Psoas muscle (tissue), 8 donors: ENCODE results near the gene SIDT1. TPM values are rescaled to one million over a fixed set of nuclear protein-coding genes. Genes with fewer than 3 reads are reported as not detected.

Source experiments
- ATAC-seq, 4 donors: fragments of 200-7000 bp; cut with Tn5 transposase; one replicate each; pipeline ENCODE4 v1.9.1; 2020; ENCODE audit warnings: moderate library complexity in 3 of 4, mild to moderate bottlenecking in 2 of 4
- DNase-seq, 2 donors: peaks; one replicate each; pipeline ENCODE4 v3.0.0-alpha.2; 2020
- H3K27ac ChIP-seq: fragments of 200-600 bp; one replicate; pipeline ENCODE4 v1.8.0; 2022
- H3K27me3 ChIP-seq, 3 donors: fragments of 200-600 bp in 1 of 3; one replicate each; pipeline versions ENCODE4 v1.6.1 to v1.8.0; 2013 to 2022; ENCODE audit warnings: low read length in 2 of 3, mild to moderate bottlenecking in 2 of 3, moderate library complexity in 1 of 3; ENCODE audit not compliant: insufficient read depth in 3 of 3
- H3K36me3 ChIP-seq, 2 donors: fragments of 200-600 bp in 1 of 2; one replicate each; pipeline versions ENCODE4 v1.6.1 to v1.8.0; 2013 to 2022; ENCODE audit warnings: low read depth in 1 of 2, mild to moderate bottlenecking in 1 of 2, moderate library complexity in 1 of 2; ENCODE audit not compliant: insufficient read depth in 1 of 2
- H3K4me1 ChIP-seq: fragments of 200-600 bp; one replicate; pipeline ENCODE4 v1.8.0; 2022
- H3K4me3 ChIP-seq: fragments of 200-600 bp; one replicate; pipeline ENCODE4 v1.8.0; 2022; ENCODE audit warnings: mild to moderate bottlenecking
- H3K9me3 ChIP-seq: fragments of 200-600 bp; one replicate; pipeline ENCODE4 v1.8.0; 2022
- WGBS, 3 donors: extraction: QIAGEN DNeasy Blood & Tissue Kit; methylation state at CpG; one replicate each; pipeline versions ENCODE4 v1.1.6 to v1.1.7; 2013; 5-methylcytosine and 5-hydroxymethylcytosine counted together
- intact Hi-C, 2 donors: fragments of 100-400 bp; cut with DNase I; formaldehyde crosslinking; loops; one replicate each; pipeline versions ENCODE4 v1.11.0 to v1.14.2; 2022
- polyA plus RNA-seq, 3 donors: library from polyadenylated mRNA; stranded (reverse); fragments of 200-250 nt; gene quantifications; one replicate each; pipeline ENCODE4 v1.2.3, GENCODE V29; 2013
- total RNA-seq, 4 donors: library from RNA; stranded (reverse); fragmentation: NEBNext Ultra II Directional in 2 of 4; extraction: Animal tissue kit (Norgen Biotek cat#: 25700) in 2 of 4; gene quantifications; one replicate each; pipeline versions ENCODE4 v1.2.1 to v1.2.4, GENCODE V29; 2021 to 2023
- TF ChIP-seq, protein P1 (sequence below): fragments of 200-600 bp; IDR thresholded peaks from one replicate; pipeline ENCODE4 v1.8.0; 2022; ENCODE audit warnings: antibody characterized with exemption
- donor health status: healthy with polysubstance abuse.
- donor health status: DM: no; HTN: no; CAD: no; lungs with moderate emphysema.
- donor health status: Bipolar disorder and iron deficiency.
- donor health status: healthy.
- donor health status: DM: yes; HTN: yes; CAD: no.
- donor health status: DM: no; HTN: no; CAD: no.
- donor health status: DM: no; HTN: no; CAD: no.
- donor health status: DM: yes; HTN: yes; CAD: no.

Gene SIDT1
- total and polyA plus RNA-seq, 7 donors: 0.08 to 0.48 (median 0.34) TPM; not detected in 1

DNA sequence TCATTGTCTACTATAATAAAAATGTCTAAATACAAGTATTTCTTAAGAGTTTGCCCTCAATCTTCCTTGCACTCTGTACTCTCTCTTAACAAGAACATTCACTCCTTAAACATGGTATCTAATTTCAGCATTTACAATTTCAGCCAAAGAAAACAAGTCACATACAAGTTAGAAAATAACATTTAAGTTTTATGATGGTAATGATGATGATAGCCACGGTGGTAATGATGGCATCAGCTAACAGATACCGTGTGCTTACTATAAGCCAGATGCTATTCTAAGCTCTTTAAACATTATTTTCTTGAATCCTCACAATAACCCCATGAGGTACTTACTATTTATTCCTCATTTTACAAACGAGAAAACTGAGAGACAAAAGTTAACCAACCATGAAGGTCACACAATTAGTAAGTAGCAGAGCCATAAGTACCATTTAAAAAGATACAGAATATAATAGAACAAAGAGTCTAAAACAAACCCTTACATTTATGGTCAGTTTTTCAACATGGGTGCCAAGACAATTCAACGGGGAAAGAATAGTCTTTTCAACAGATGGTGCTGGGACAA, 24.8 kb upstream of the SIDT1 start:
- 28 to 53% (median 37%) methylated on average over 4 of the region's 4 CpGs for WGBS, 3 donors
- ATAC-seq: no peak

DNA sequence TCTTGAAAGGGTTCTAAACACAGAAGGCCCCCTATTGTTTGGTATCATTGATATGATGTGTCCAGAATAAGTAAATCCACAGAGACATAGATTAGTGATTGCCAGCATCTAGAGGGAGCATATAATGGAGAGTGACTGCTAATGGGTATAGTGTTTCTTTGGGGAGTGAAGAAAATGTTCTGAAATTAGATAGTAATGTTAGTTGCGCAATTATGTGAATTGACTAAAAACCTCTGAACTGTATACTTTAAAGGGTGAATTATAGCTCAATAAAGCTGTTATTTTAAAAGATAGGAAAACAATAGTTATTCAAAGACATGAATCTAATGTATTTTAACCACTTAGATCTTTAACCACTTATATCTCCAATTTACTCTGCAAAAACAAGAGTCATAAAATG, 23.4 kb upstream of the SIDT1 start:
- no peak overlapping the region for H3K4me3 ChIP-seq
- H3K9me3 ChIP-seq: no peaks in the 10 kb centered on the region
- DNase-seq (no peak), ATAC-seq (no peak)
- intact Hi-C loops: no loop called here
- 44 to 96% (median 92%) methylated on average over 1 of the region's 1 CpG for WGBS, 3 donors
- no peaks in the 10 kb centered on the region for H3K27me3 ChIP-seq
- peaks cover 6% of the 10 kb centered on the region for H3K4me1 ChIP-seq
- TF ChIP-seq, protein P1, sequence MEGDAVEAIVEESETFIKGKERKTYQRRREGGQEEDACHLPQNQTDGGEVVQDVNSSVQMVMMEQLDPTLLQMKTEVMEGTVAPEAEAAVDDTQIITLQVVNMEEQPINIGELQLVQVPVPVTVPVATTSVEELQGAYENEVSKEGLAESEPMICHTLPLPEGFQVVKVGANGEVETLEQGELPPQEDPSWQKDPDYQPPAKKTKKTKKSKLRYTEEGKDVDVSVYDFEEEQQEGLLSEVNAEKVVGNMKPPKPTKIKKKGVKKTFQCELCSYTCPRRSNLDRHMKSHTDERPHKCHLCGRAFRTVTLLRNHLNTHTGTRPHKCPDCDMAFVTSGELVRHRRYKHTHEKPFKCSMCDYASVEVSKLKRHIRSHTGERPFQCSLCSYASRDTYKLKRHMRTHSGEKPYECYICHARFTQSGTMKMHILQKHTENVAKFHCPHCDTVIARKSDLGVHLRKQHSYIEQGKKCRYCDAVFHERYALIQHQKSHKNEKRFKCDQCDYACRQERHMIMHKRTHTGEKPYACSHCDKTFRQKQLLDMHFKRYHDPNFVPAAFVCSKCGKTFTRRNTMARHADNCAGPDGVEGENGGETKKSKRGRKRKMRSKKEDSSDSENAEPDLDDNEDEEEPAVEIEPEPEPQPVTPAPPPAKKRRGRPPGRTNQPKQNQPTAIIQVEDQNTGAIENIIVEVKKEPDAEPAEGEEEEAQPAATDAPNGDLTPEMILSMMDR: no peak
- no peak overlapping the region for H3K27ac ChIP-seq
- peaks cover 0 to 16% of the 10 kb centered on the region in 2 donors for H3K36me3 ChIP-seq

More for the DNA sequence above, 24.8 kb upstream of the SIDT1 start:
- no peaks in the 10 kb centered on the region for H3K4me1 ChIP-seq
- no peak overlapping the region for H3K27ac ChIP-seq
- intact Hi-C loops: no loop called here
- no peaks in the 10 kb centered on the region for H3K27me3 ChIP-seq
- H3K4me3 ChIP-seq: no peak overlapping the region
- no peaks in the 10 kb centered on the region for H3K9me3 ChIP-seq
- no peak for DNase-seq
- peaks cover 0 to 16% of the 10 kb centered on the region in 2 donors for H3K36me3 ChIP-seq
- TF ChIP-seq, protein P1: no peak

- ATAC-seq: peak in 3 of 4 donors; percentile 3 to 21 (median 10)
- intact Hi-C loops: loop anchor here (5.0 to 10.0 kb wide), 2 partner anchors 113 to 230 kb away; partner anchors contain the start of genes ATP6V1A (in 1 of the 2) and NAA50 (in 1 of the 2)
- WGBS, 3 donors: 0 to 1% (median 1%) methylated on average over 9 of the region's 9 CpGs
Measured at GRCh38 chr3:113514265-113514769, 18.0 kb upstream of the SIDT1 start.

GRCh38 chr3:113516115-113516505, 16.2 kb upstream of the SIDT1 start:
- H3K4me1 ChIP-seq: peaks cover 10% of the 10 kb centered on the region
- no peaks in the 10 kb centered on the region for H3K27me3 ChIP-seq
- ATAC-seq (no peak), DNase-seq (no peak)
- H3K9me3 ChIP-seq: no peaks in the 10 kb centered on the region
- intact Hi-C loops: loop anchor here in 1 of 2 donors (10.0 kb wide), 1 partner anchor 229 kb away; the partner anchor contains the start of genes ATP6V1A and NAA50
- no peak overlapping the region for H3K27ac ChIP-seq
- H3K4me3 ChIP-seq: peak overlapping the region; percentile 99
- TF ChIP-seq, protein P1: no peak
- H3K36me3 ChIP-seq: no peaks in the 10 kb centered on the region
- WGBS, 3 donors: 38 to 42% (median 42%) methylated on average over 5 of the region's 5 CpGs

More at GRCh38 chr3:113514265-113514769, 18.0 kb upstream of the SIDT1 start:
- no peaks in the 10 kb centered on the region for H3K27me3 ChIP-seq
- no peak for DNase-seq
- H3K27ac ChIP-seq: peak overlapping the region; percentile 78
- no peaks in the 10 kb centered on the region for H3K9me3 ChIP-seq
- H3K4me1 ChIP-seq: peaks cover 10% of the 10 kb centered on the region
- H3K36me3 ChIP-seq: no peaks in the 10 kb centered on the region
- peak overlapping the region; percentile 99 for H3K4me3 ChIP-seq
- TF ChIP-seq, protein P1: no peak
